ENCODE measurements around the gene CLCNKA. TPM values are rescaled to one million over a fixed set of nuclear protein-coding genes. Genes with fewer than 3 reads are reported as not detected.
"Not testable (repeated sequence)": the region's sequence is repeated elsewhere in the genome, so short reads cannot be mapped to it uniquely, and the experiment has no call there.

CLCNKA gene
- polyA plus RNA-seq, 3 donors from 2014 or later: not detected

- Mint-ChIP-seq H3K27ac (no peak overlapping the region), H3K4me3 (no peak overlapping the region), H3K36me3 (no peaks in the 10 kb centered on the region), H3K9me3 (no peaks in the 10 kb centered on the region), H3K4me1 (peaks cover 7% of the 10 kb centered on the region in 2 donors), H3K27me3 (ENCODE audit: low read depth in 3 of 3) (peaks cover 0 to 2% (median 0%) of the 10 kb centered on the region in 3 donors)
- no peak for DNase-seq
Observed at GRCh38 chr1:16015960-16016901, 5.6 kb upstream of the CLCNKA start.

DNA sequence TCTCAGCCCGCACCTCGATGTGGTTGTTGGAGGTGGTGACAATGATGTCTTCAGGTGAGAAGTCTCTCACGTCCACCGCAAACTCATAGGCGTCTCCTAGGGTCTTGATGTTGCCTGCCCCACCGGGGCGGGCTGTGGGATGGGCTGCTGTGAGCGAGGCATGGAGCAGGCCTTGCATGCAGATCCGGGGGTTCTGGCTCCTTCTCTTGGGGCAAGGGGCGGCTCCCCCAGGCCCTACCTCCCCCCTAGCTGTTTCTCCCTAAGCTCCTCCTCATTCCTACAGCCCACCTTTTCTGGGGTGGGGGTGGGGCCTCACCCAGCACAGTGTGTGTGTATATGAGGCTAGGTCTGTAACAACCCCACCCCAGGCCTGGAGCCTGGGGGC, 4.8 kb upstream of the CLCNKA start:
- Mint-ChIP-seq H3K9me3 (no peaks in the 10 kb centered on the region), H3K27me3 (ENCODE audit: low read depth in 3 of 3) (peaks cover 0 to 1% (median 0%) of the 10 kb centered on the region in 3 donors), H3K27ac (no peak overlapping the region), H3K4me1 (peaks cover 6% of the 10 kb centered on the region in 2 donors), H3K36me3 (no peaks in the 10 kb centered on the region), H3K4me3 (no peak overlapping the region)
- DNase-seq: no peak

DNA sequence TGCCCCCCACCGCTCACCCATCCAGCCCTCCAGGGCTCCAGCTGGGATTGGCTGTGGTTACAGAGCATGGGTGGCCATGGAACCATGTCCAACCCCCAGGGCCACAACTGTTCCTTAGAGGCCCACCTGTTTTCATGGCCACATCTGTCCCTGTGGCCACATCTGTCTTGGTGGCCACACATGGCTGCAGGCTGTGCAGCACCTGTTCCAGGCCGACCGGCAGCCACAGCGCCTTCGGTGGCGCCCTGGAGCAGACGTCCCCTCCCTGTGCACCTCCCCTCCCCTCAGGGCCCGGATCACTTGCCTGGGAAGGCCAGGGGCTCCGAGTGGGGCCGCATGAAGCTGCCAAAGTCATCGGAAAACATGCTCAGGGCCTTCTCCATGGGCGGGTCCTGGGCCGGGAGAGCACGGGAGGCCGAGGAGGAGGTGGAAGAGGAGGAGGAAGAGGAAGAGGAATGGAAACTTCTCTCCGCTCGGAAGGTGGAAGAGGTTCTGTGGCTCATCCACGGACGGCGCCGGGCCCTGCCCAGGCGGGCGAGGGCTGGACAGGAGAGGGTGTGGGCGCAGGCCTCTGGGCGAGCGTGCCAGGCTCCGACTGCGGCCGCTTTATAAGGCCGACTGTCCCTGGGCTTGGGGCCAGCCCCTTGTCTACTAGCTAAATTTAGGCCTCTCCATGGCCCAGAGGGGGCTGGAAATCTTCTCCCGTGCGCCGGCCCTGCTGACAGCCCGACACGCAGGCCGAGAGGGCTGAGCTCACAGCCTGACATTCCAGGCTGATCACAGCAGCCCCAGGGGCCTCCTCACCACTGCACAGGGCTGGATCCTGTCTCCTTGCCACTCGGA, 4.2 kb upstream of the CLCNKA start, which contains the start of gene HSPB7:
HSPB7 (minus strand) TSS at position 583 of the 843 bp plus-strand sequence; CDS start at position 503, 80 bp downstream.
- DNase-seq: no peak
- H3K9me3 Mint-ChIP-seq: no peaks in the 10 kb centered on the region
- H3K4me3 Mint-ChIP-seq: no peak within 1 kb of the TSS
- no peaks in the 10 kb centered on the region for H3K36me3 Mint-ChIP-seq
- H3K4me1 Mint-ChIP-seq: peaks cover under 1% of the 10 kb centered on the region in 2 donors
- H3K27ac Mint-ChIP-seq: no peak within 1 kb of the TSS
- H3K27me3 Mint-ChIP-seq (ENCODE audit: low read depth in 3 of 3): peaks cover 0 to 1% (median 0%) of the 10 kb centered on the region in 3 donors

- H3K27ac Mint-ChIP-seq: no peak overlapping the region
- H3K9me3 Mint-ChIP-seq: no peaks in the 10 kb centered on the region
- H3K27me3 Mint-ChIP-seq (ENCODE audit: low read depth in 3 of 3): peaks cover 0 to 1% (median 0%) of the 10 kb centered on the region in 3 donors
- no peak for DNase-seq
- no peaks in the 10 kb centered on the region for H3K4me1 Mint-ChIP-seq
- H3K4me3 Mint-ChIP-seq: no peak overlapping the region
- no peaks in the 10 kb centered on the region for H3K36me3 Mint-ChIP-seq
Observed at GRCh38 chr1:16018308-16018707, 3.5 kb upstream of the CLCNKA start.

DNA sequence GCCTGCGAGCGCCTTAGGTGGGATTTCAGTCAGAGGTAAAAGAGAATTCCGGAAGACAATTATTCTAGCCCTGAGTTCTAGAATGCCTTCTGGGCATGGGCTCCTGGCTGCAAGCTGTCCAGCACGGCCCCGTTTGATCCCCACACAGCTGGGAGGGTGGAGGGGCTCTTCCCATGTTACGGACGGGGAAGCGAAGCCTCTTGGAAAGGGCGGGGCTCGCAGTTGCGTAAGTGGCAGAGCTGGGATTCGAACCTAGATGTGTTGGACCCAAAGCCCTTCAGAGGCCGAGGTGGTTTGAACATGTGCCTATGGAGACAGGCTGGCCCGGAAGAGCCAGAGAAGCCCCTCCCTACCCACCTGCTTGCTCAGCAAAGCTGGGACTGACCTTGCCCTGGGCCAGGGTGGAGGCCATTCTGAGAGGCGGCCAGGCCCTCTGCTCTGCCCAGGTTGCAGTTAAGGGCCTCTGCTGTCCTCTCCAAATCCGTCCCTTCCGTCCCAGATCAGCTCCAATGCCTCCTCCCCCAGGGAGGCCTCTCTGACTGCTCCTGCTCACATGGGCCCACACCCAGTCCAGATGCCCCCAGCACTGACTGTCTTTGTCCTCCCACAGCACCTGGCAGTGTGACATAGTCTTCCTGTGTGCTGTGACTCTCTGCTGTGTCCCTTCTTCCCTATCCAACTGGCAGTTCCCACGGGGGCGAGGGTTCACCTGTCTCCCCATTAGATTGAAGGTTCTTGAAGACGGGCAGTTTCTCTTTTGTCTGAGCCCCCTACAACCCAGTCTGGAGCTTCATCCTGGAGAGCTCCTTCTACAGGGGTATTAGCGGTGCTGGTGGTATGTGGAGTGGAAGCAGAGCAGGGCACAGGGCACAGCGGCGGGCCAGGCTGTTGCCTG, 2.8 kb upstream of the CLCNKA start:
- H3K4me1 Mint-ChIP-seq: no peaks in the 10 kb centered on the region
- no peak for DNase-seq
- no peak overlapping the region for H3K4me3 Mint-ChIP-seq

DNA sequence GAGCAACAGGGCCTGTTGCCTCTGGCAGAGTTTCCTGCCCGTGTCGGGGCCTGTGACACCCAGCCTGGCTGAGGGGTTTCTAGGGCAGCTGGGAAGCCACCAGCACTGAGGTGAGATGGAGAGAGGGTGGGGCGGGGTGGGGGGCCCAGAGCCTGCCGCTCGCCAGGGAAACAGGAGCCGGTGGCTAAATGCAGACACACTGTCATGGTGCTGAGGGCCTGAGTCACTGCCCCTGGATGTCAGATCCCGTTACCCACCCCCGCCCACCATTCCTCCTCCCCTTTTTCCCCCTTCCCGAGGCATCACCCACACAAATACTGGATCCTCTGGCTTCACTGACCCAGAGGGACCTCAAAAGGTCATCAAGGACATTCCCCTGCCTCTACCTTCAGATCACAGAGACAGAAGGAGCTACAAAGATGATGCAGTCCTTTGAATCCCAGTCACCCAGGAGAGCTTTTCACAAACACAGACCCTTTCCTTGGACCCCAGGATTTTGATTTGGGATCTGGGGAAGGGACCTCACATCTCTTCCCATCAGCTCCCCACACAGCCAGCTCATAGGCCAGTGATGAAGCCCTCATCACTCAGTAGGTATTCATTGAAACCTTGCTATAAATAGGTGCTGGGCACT, 2.1 kb upstream of the CLCNKA start:
- H3K27ac Mint-ChIP-seq: no peak overlapping the region

More for the DNA sequence above, 2.8 kb upstream of the CLCNKA start:
- Mint-ChIP-seq H3K9me3 (no peaks in the 10 kb centered on the region), H3K36me3 (no peaks in the 10 kb centered on the region), H3K27ac (no peak overlapping the region), H3K27me3 (ENCODE audit: low read depth in 3 of 3) (peaks cover 0 to 1% (median under 1%) of the 10 kb centered on the region in 3 donors)

GRCh38 chr1:16020325-16020724, 1.5 kb upstream of the CLCNKA start:
- Mint-ChIP-seq H3K4me3 (no peak overlapping the region), H3K4me1 (no peaks in the 10 kb centered on the region), H3K36me3 (no peaks in the 10 kb centered on the region), H3K9me3 (no peaks in the 10 kb centered on the region), H3K27me3 (ENCODE audit: low read depth in 3 of 3) (peaks cover 0 to 2% (median 1%) of the 10 kb centered on the region in 3 donors), H3K27ac (no peak overlapping the region)
- no peak for DNase-seq

More for the DNA sequence above, 2.1 kb upstream of the CLCNKA start:
- H3K27me3 Mint-ChIP-seq (ENCODE audit: low read depth in 3 of 3): peaks cover 0 to 2% (median 1%) of the 10 kb centered on the region in 3 donors
- H3K9me3 Mint-ChIP-seq: no peaks in the 10 kb centered on the region
- DNase-seq: no peak
- no peaks in the 10 kb centered on the region for H3K4me1 Mint-ChIP-seq
- H3K4me3 Mint-ChIP-seq: no peak overlapping the region
- H3K36me3 Mint-ChIP-seq: no peaks in the 10 kb centered on the region

DNA sequence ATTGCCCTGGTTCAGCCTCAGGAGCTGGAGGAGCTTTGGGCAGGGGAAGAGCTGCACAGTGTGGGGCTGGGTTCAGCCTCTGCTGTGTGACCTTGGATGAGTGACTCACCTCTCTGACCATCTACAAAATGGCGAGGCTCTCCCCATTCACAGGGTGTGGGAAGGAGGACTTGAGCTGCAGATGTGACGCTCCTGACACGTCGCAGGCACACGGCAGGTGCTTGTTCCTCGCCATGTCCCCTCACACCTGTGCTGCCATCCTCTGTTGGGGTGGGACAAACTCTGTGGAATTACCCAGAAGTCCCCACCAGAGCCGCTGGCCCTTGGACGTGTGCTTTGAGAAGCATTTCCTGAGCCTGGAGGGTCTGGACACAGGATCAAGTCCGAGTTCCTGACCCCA, 958 bp upstream of the CLCNKA start:
- H3K27ac Mint-ChIP-seq; H3K4me1 Mint-ChIP-seq; DNase-seq; H3K9me3 Mint-ChIP-seq; H3K4me3 Mint-ChIP-seq; H3K36me3 Mint-ChIP-seq; H3K27me3 Mint-ChIP-seq (ENCODE audit: low read depth in 3 of 3): not testable (repeated sequence)

GRCh38 chr1:16022393-16022792, 557 bp downstream of the CLCNKA start:
- H3K4me1 Mint-ChIP-seq: no peaks in the 10 kb centered on the region
- no peak overlapping the region for H3K27ac Mint-ChIP-seq
- no peak for DNase-seq
- no peak overlapping the region for H3K4me3 Mint-ChIP-seq
- no peaks in the 10 kb centered on the region for H3K9me3 Mint-ChIP-seq
- peaks cover 0 to 2% (median 1%) of the 10 kb centered on the region in 3 donors for H3K27me3 Mint-ChIP-seq (ENCODE audit: low read depth in 3 of 3)
- H3K36me3 Mint-ChIP-seq: no peaks in the 10 kb centered on the region

DNA sequence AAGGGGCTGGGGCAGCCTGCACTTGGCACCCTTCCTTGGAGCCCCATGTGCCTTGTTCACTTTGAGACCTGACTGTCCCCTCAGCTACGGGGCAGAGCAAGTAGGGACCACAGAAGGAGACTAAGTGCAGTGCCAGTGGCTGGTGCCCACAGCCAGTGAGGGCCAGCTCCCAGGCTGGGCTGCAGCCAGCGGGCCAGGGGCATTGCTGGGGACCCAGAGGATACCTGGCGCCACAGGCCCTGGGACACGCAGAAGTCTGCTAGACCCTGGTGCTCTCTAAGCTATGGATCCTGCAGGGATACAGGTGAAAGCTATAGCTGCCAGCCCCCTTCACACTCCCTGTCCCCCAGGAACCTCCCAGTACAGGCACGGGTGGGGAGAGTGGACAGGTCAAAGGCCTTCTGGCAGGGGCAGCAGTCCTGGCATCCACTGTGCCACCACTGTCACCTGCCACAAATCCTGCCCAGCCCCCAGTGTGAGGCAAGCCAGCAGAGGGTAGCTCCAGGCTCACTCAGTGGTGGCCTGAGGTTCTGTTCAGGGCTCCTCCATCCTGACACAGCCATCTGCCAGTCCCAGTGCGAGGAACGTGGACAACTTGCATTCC, 1.3 kb downstream of the CLCNKA start:
- H3K9me3 Mint-ChIP-seq: no peaks in the 10 kb centered on the region
- H3K4me1 Mint-ChIP-seq: peaks cover 0 to 2% of the 10 kb centered on the region in 2 donors
- H3K27ac Mint-ChIP-seq: no peak overlapping the region
- no peak for DNase-seq
- no peaks in the 10 kb centered on the region for H3K36me3 Mint-ChIP-seq
- H3K4me3 Mint-ChIP-seq: no peak overlapping the region
- H3K27me3 Mint-ChIP-seq (ENCODE audit: low read depth in 3 of 3): peaks cover 0 to 2% (median 1%) of the 10 kb centered on the region in 3 donors

DNA sequence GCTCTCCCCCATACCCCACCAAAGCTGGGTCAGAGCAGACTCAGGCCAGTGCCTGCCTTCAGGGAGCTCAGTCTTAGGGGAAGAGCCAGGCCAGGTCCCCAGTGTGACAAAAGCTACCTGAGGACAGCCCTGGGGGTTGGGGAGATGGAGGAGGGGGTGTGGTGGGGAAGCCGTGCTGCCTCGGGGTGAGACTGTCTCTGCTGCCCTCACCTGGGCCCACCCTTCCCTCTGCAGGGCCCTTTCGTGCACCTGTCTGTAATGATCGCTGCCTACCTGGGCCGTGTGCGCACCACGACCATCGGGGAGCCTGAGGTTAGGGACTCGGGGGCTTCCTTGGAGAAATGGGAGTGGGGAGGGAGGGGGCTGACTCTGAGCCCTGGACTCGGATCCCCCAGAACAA, 4.5 kb downstream of the CLCNKA start:
- not testable (repeated sequence) for H3K4me1 Mint-ChIP-seq; H3K36me3 Mint-ChIP-seq; H3K9me3 Mint-ChIP-seq; H3K27me3 Mint-ChIP-seq (ENCODE audit: low read depth in 3 of 3); H3K27ac Mint-ChIP-seq; H3K4me3 Mint-ChIP-seq; DNase-seq

DNA sequence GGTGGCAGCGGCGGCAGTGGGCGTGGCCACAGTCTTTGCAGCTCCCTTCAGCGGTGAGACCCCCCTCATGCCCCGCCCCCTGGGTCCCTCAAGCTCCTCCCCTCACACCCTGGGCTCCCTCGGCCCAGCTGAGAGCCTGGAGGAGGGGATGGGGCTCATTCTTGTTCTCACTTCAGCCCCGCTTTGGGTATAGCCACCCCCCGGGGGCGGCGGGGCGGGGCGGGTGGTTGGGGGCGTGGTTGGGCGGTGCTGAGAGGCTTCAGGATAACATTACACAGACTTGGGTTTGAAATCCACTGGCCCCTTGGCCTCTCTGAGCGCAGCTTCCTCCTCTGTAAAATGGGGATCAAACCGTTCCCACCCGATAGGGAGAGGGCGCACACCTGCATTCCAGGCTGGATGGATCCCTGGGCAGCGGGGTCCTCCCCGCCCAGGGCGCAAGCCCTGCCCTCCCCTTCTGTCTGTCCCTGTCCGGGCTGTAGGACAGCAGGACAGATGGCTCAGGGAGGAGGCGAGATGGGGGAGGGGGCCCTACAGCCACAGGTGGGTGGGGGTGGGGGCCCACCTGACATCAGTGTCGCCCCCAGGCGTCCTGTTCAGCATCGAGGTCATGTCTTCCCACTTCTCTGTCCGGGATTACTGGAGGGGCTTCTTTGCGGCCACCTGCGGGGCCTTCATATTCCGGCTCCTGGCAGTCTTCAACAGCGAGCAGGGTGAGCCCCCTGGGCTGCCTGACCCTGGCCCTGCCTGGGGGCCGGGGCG, 5.1 kb downstream of the CLCNKA start:
- H3K27ac Mint-ChIP-seq: no peak overlapping the region
- no peak for DNase-seq
- H3K36me3 Mint-ChIP-seq: no peaks in the 10 kb centered on the region
- peaks cover 0 to 2% (median 2%) of the 10 kb centered on the region in 3 donors for H3K27me3 Mint-ChIP-seq (ENCODE audit: low read depth in 3 of 3)
- no peaks in the 10 kb centered on the region for H3K9me3 Mint-ChIP-seq
- H3K4me1 Mint-ChIP-seq: peaks cover 0 to 2% of the 10 kb centered on the region in 2 donors
- H3K4me3 Mint-ChIP-seq: no peak overlapping the region
